H54 (cell line): Measurements from ENCODE around the gene IL3RA.
"Not testable (repeated sequence)": the region's sequence is repeated elsewhere in the genome, so short reads cannot be mapped to it uniquely, and the experiment has no call there.

Experiments
- DNase-seq: peaks from one replicate; pipeline ENCODE4 v3.0.0; 2011; ENCODE audit warnings: low spot score, mixed read lengths; ENCODE audit not compliant: insufficient read length
- FAIRE-seq: peaks from 3 replicates; lab custom pipeline; 2011; peaks lifted over from hg19 to GRCh38; lab: Jason Lieb, UNC
- POLR2A ChIP-seq: IDR thresholded peaks from 2 replicates; pipeline ENCODE4 v1.6.1; 2011; ENCODE audit warnings: low read depth, mild to moderate bottlenecking, low read length

The IL3RA gene

GRCh38 chrX:1394731-1395501, 58.3 kb downstream of the IL3RA start:
- no peak for TF ChIP-seq POLR2A
- no peak for FAIRE-seq
- no peak for DNase-seq

GRCh38 chrX:1395646-1396216, 59.1 kb downstream of the IL3RA start:
- FAIRE-seq (no peak), DNase-seq (no peak)
- TF ChIP-seq POLR2A: no peak

GRCh38 chrX:1397001-1397400, 60.4 kb downstream of the IL3RA start:
- TF ChIP-seq POLR2A: no peak
- FAIRE-seq (no peak), DNase-seq (no peak)

GRCh38 chrX:1397441-1398270, 61.1 kb downstream of the IL3RA start:
- no peak for TF ChIP-seq POLR2A
- FAIRE-seq (no peak), DNase-seq (no peak)

- no peak for FAIRE-seq
- no peak for TF ChIP-seq POLR2A
- no peak for DNase-seq
These were observed 62.1 kb downstream of the IL3RA start for GRCh38 chrX:1398431-1399340.

- FAIRE-seq: no peak
- no peak for DNase-seq
- TF ChIP-seq POLR2A: no peak
These were observed 63.5 kb downstream of the IL3RA start for GRCh38 chrX:1400049-1400448.

- TF ChIP-seq POLR2A: no peak
- FAIRE-seq: no peak
These were observed 64.3 kb downstream of the IL3RA start for GRCh38 chrX:1400742-1401471.

GRCh38 chrX:1401611-1402430, 65.2 kb downstream of the IL3RA start:
- TF ChIP-seq POLR2A: no peak
- no peak for FAIRE-seq
- no peak for DNase-seq

More at GRCh38 chrX:1400742-1401471, 64.3 kb downstream of the IL3RA start:
- DNase-seq: no peak

GRCh38 chrX:1403228-1403627, 66.6 kb downstream of the IL3RA start:
- DNase-seq (no peak), FAIRE-seq (no peak)
- no peak for TF ChIP-seq POLR2A

- FAIRE-seq, DNase-seq: not testable (repeated sequence)
These were observed 67.3 kb downstream of the IL3RA start for GRCh38 chrX:1403867-1404266.

GRCh38 chrX:1405769-1406168, 69.2 kb downstream of the IL3RA start:
- not testable (repeated sequence) for FAIRE-seq, DNase-seq

- DNase-seq (no peak), FAIRE-seq (no peak)
- no peak for TF ChIP-seq POLR2A
These were observed 70.5 kb downstream of the IL3RA start for GRCh38 chrX:1407035-1407434.
